Parathyroid adenoma (tissue), 2 donors: ENCODE measurements around the gene GAREM2.

Experiments used
- H2AFZ ChIP-seq: fragments of 300-600 bp; sonication (generic); one replicate; pipeline ENCODE4 v1.7.0; 2017; ENCODE audit warnings: antibody characterized with exemption, mild to moderate bottlenecking
- H3K27ac ChIP-seq: fragments of 300-600 bp; sonication (generic); one replicate; pipeline ENCODE4 v1.7.0; 2017
- H3K27me3 ChIP-seq: fragments of 300-600 bp; sonication (generic); one replicate; pipeline ENCODE4 v1.7.0; 2017; ENCODE audit warnings: low read length; ENCODE audit not compliant: control insufficient read depth, insufficient read depth
- H3K36me3 ChIP-seq: fragments of 300-600 bp; sonication (generic); one replicate; pipeline ENCODE4 v1.7.0; 2017; ENCODE audit warnings: low read length; ENCODE audit not compliant: control insufficient read depth, insufficient read depth
- H3K4me1 ChIP-seq: fragments of 300-600 bp; sonication (generic); one replicate; pipeline ENCODE4 v1.7.0; 2017; ENCODE audit warnings: control low read depth
- H3K4me2 ChIP-seq: fragments of 300-600 bp; sonication (generic); one replicate; pipeline ENCODE4 v1.7.0; 2017; ENCODE audit warnings: low read length
- H3K4me3 ChIP-seq: fragments of 300-600 bp; sonication (generic); one replicate; pipeline ENCODE4 v1.7.0; 2017; ENCODE audit warnings: low read depth, low read length
- H3K79me2 ChIP-seq: fragments of 300-600 bp; sonication (generic); one replicate; pipeline ENCODE4 v1.7.0; 2017; ENCODE audit warnings: control low read depth
- H3K9ac ChIP-seq: fragments of 300-600 bp; sonication (generic); one replicate; pipeline ENCODE4 v1.7.0; 2017; ENCODE audit warnings: mild to moderate bottlenecking
- H3K9me3 ChIP-seq: fragments of 300-600 bp; sonication (generic); one replicate; pipeline ENCODE4 v1.7.0; 2017; ENCODE audit warnings: low read length; ENCODE audit not compliant: control insufficient read depth
- CTCF ChIP-seq: fragments of 300-600 bp; sonication (generic); IDR thresholded peaks from one replicate; pipeline ENCODE4 v1.7.0; 2017; ENCODE audit warnings: antibody characterized with exemption, mild to moderate bottlenecking
- donor health status: primary hyperparathyroidism.

Gene GAREM2

GRCh38 chr2:26172189-26172870 lies 558 bp upstream of the GAREM2 start:
- H2AFZ ChIP-seq = peak overlapping the region; percentile 86
- no peaks in the 10 kb centered on the region for H3K9me3 ChIP-seq
- H3K36me3 ChIP-seq = no peaks in the 10 kb centered on the region
- H3K27ac ChIP-seq = peak overlapping the region; percentile 66
- peaks cover 20% of the 10 kb centered on the region for H3K4me1 ChIP-seq
- H3K4me2 ChIP-seq = peak overlapping the region; percentile 57
- no peak overlapping the region for H3K9ac ChIP-seq
- TF ChIP-seq CTCF = no peak
- H3K79me2 ChIP-seq = peaks cover 28% of the 10 kb centered on the region
- H3K27me3 ChIP-seq = no peaks in the 10 kb centered on the region
- peak overlapping the region; percentile 46 for H3K4me3 ChIP-seq

- H3K27ac ChIP-seq = peak overlapping the region; percentile 98
- H3K36me3 ChIP-seq = no peaks in the 10 kb centered on the region
- TF ChIP-seq CTCF = no peak
- no peaks in the 10 kb centered on the region for H3K9me3 ChIP-seq
- H2AFZ ChIP-seq = peak overlapping the region; percentile 77
- peaks cover 32% of the 10 kb centered on the region for H3K79me2 ChIP-seq
- H3K4me2 ChIP-seq = peak overlapping the region; percentile 93
- peaks cover 20% of the 10 kb centered on the region for H3K4me1 ChIP-seq
- H3K4me3 ChIP-seq = peak overlapping the region; percentile 58
- no peaks in the 10 kb centered on the region for H3K27me3 ChIP-seq
- peak overlapping the region; percentile 97 for H3K9ac ChIP-seq
These were observed 1.0 kb downstream of the GAREM2 start for GRCh38 chr2:26173776-26174482.

GRCh38 chr2:26174691-26175465 lies 2.0 kb downstream of the GAREM2 start:
- H3K79me2 ChIP-seq = peaks cover 38% of the 10 kb centered on the region
- peak overlapping the region; percentile 93 for H3K4me2 ChIP-seq
- no peaks in the 10 kb centered on the region for H3K27me3 ChIP-seq
- H3K4me1 ChIP-seq = peaks cover 27% of the 10 kb centered on the region
- peak overlapping the region; percentile 58 for H3K4me3 ChIP-seq
- no peaks in the 10 kb centered on the region for H3K9me3 ChIP-seq
- H2AFZ ChIP-seq = no peak overlapping the region
- H3K36me3 ChIP-seq = no peaks in the 10 kb centered on the region
- peak overlapping the region; percentile 98 for H3K27ac ChIP-seq
- TF ChIP-seq CTCF = no peak
- peak overlapping the region; percentile 97 for H3K9ac ChIP-seq

GRCh38 chr2:26175466-26176278 lies 2.8 kb downstream of the GAREM2 start:
- H3K79me2 ChIP-seq = peaks cover 38% of the 10 kb centered on the region
- peak overlapping the region; percentile 97 for H3K9ac ChIP-seq
- no peaks in the 10 kb centered on the region for H3K27me3 ChIP-seq
- TF ChIP-seq CTCF = no peak
- peak overlapping the region; percentile 93 for H3K4me2 ChIP-seq
- no peaks in the 10 kb centered on the region for H3K36me3 ChIP-seq
- peak overlapping the region; percentile 98 for H3K27ac ChIP-seq
- no peaks in the 10 kb centered on the region for H3K9me3 ChIP-seq
- peak overlapping the region; percentile 30 for H2AFZ ChIP-seq
- H3K4me3 ChIP-seq = peak overlapping the region; percentile 58
- H3K4me1 ChIP-seq = peaks cover 34% of the 10 kb centered on the region
